ENCODE measurements around the gene RMND5B.

GRCh38 chr5:178123966-178124925 lies 6.6 kb upstream of the RMND5B start:
- TF ChIP-seq CTCF (IDR thresholded peaks at IDR 0.05) (no peak), POLR2A (IDR thresholded peaks at IDR 0.05) (no peak)
